ENCODE results near the gene M1AP. TPM values are rescaled to one million over a fixed set of nuclear protein-coding genes. Genes with fewer than 3 reads are reported as not detected.

Gene M1AP
- total and polyA plus RNA-seq, 10 donors = 0.26 to 2.0 (median 0.65) TPM

- Histone ChIP-seq H3K4me1 (no peaks in the 10 kb centered on the region), H3K4me3 (no peak overlapping the region), H3K36me3 (peaks cover 0 to 62% (median 25%) of the 10 kb centered on the region in 6 donors), H3K9me3 (no peaks in the 10 kb centered on the region), H3K27me3 (replicated peaks in 1 of 7) (no peaks in the 10 kb centered on the region), H3K27ac (no peak overlapping the region)
- 92 to 98% (median 97%) methylated on average over 14 to 15 of the region's 15 CpGs for WGBS, 5 donors
- DNase-seq = no peak
- no peak for TF ChIP-seq POLR2A (IDR thresholded peaks at IDR 0.05)
- TF ChIP-seq, protein P1, sequence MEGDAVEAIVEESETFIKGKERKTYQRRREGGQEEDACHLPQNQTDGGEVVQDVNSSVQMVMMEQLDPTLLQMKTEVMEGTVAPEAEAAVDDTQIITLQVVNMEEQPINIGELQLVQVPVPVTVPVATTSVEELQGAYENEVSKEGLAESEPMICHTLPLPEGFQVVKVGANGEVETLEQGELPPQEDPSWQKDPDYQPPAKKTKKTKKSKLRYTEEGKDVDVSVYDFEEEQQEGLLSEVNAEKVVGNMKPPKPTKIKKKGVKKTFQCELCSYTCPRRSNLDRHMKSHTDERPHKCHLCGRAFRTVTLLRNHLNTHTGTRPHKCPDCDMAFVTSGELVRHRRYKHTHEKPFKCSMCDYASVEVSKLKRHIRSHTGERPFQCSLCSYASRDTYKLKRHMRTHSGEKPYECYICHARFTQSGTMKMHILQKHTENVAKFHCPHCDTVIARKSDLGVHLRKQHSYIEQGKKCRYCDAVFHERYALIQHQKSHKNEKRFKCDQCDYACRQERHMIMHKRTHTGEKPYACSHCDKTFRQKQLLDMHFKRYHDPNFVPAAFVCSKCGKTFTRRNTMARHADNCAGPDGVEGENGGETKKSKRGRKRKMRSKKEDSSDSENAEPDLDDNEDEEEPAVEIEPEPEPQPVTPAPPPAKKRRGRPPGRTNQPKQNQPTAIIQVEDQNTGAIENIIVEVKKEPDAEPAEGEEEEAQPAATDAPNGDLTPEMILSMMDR (IDR thresholded peaks at IDR 0.05 in 8 of 11, conservative IDR thresholded peaks at IDR 0.05 in 3 of 11) = no peak
- no peak for TF ChIP-seq POLR2AphosphoS5 (IDR thresholded peaks at IDR 0.05)
- intact Hi-C loops (cut with DNase I; ENCODE audit: low total_unique reads) = no loop called here
These were observed 31.5 kb upstream of the M1AP start for GRCh38 chr2:74679615-74680014.

GRCh38 chr2:74676331-74676730 lies 28.2 kb upstream of the M1AP start:
- TF ChIP-seq POLR2AphosphoS5 (IDR thresholded peaks at IDR 0.05) = no peak
- TF ChIP-seq, protein P1 (IDR thresholded peaks at IDR 0.05 in 8 of 11, conservative IDR thresholded peaks at IDR 0.05 in 3 of 11) = no peak
- TF ChIP-seq POLR2A (IDR thresholded peaks at IDR 0.05) = no peak
- intact Hi-C loops (cut with DNase I; ENCODE audit: low total_unique reads) = no loop called here

GRCh38 chr2:74675090-74675489 lies 27.0 kb upstream of the M1AP start:
- Histone ChIP-seq H3K27me3 (replicated peaks in 1 of 7) (no peaks in the 10 kb centered on the region), H3K4me3 (no peak overlapping the region), H3K27ac (no peak overlapping the region), H3K9me3 (no peaks in the 10 kb centered on the region), H3K36me3 (peaks cover 0 to 77% (median 26%) of the 10 kb centered on the region in 6 donors), H3K4me1 (no peaks in the 10 kb centered on the region)
- no peak for TF ChIP-seq POLR2A (IDR thresholded peaks at IDR 0.05)
- 87 to 94% (median 91%) methylated on average over 5 to 6 of the region's 6 CpGs for WGBS, 5 donors
- DNase-seq = no peak
- intact Hi-C loops (cut with DNase I; ENCODE audit: low total_unique reads) = no loop called here

More at GRCh38 chr2:74676331-74676730, 28.2 kb upstream of the M1AP start:
- no peak overlapping the region for H3K4me3 ChIP-seq
- no peak overlapping the region for H3K27ac ChIP-seq
- H3K9me3 ChIP-seq = no peaks in the 10 kb centered on the region
- DNase-seq = no peak
- WGBS, 5 donors = 81 to 93% (median 89%) methylated on average over 4 of the region's 4 CpGs
- no peaks in the 10 kb centered on the region for H3K4me1 ChIP-seq
- no peaks in the 10 kb centered on the region for H3K27me3 ChIP-seq (replicated peaks in 1 of 7)
- peaks cover 0 to 89% (median 27%) of the 10 kb centered on the region in 6 donors for H3K36me3 ChIP-seq

DNA sequence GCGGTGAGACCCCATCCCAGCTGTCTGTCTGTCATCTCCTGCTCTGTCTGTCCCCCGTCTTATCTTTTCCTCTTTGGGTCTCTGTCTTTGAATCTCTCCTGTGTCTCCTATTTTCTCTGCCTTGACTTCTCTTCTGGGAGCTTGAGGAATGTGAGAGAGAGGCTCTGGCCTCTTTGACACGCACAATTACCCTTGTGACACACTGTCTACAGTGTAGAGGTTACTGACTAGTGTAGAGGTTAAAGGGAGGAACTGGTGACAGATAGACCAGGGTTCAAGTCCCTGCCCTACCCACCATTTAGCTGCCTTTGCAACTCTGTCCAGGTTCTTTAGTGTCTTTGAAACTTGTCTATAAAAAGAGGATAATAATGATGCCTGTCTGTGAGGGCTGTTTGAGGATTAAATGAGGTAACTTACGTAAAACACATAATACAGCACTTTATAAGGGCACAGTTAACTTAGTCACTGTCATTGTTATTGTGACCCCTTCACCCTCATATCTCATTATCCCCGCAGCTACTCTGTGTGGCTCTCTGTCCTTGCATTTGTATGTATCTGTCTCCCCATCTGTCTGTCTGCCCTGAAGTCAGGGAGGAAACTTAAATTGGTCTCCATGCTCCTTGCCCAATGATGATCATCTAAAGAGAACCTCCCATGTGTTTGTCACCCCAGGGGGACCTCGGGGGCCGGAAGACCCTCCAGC lies 25.8 kb upstream of the M1AP start:
- H3K36me3 ChIP-seq = peaks cover 0 to 67% (median 18%) of the 10 kb centered on the region in 6 donors
- no peaks in the 10 kb centered on the region for H3K27me3 ChIP-seq (replicated peaks in 1 of 7)
- no peaks in the 10 kb centered on the region for H3K9me3 ChIP-seq
- TF ChIP-seq POLR2AphosphoS5 (IDR thresholded peaks at IDR 0.05) (no peak), POLR2A (IDR thresholded peaks at IDR 0.05) (no peak)
- TF ChIP-seq, protein P1 (IDR thresholded peaks at IDR 0.05 in 8 of 11, conservative IDR thresholded peaks at IDR 0.05 in 3 of 11) = no peak
- intact Hi-C loops (cut with DNase I; ENCODE audit: low total_unique reads) = no loop called here
- 78 to 92% (median 87%) methylated on average over 7 of the region's 7 CpGs for WGBS, 5 donors
- H3K27ac ChIP-seq = no peak overlapping the region
- no peaks in the 10 kb centered on the region for H3K4me1 ChIP-seq
- no peak for DNase-seq
- H3K4me3 ChIP-seq = no peak overlapping the region

Data from spleen (tissue), 11 donors.